Esophagus squamous epithelium (tissue), 4 donors: ENCODE measurements around the gene CDK18.

Source experiments
- CTCF ChIP-seq, 6 experiments: fragments of 450-650 bp in 4 of 6; fragments of 200-600 bp in 2 of 6; sonication (generic) in 2 of 6; IDR thresholded peaks; one replicate each; pipeline ENCODE4 v1.5.1; 2016 to 2019; ENCODE audit warnings: antibody characterized with exemption in 6 of 6, mild to moderate bottlenecking in 4 of 6, moderate library complexity in 4 of 6
- POLR2A ChIP-seq, 4 donors: fragments of 450-650 bp; IDR thresholded peaks; one replicate each; pipeline ENCODE4 v1.6.1; 2017; ENCODE audit warnings: antibody characterized with exemption in 4 of 4, mild to moderate bottlenecking in 4 of 4, moderate library complexity in 3 of 4

GRCh38 chr1:205541161-205541886 lies 36.9 kb downstream of the CDK18 start:
- TF ChIP-seq CTCF (IDR thresholded peaks at IDR 0.05) (no peak), POLR2A (IDR thresholded peaks at IDR 0.05) (no peak)
